Muscle of leg (tissue), 16 donors: ENCODE measurements around the gene CHFR. TPM values are rescaled to one million over a fixed set of nuclear protein-coding genes. Genes with fewer than 3 reads are reported as not detected.
"Not testable (repeated sequence)": the region's sequence is repeated elsewhere in the genome, so short reads cannot be mapped to it uniquely, and the experiment has no call there.

Source experiments
- DNase-seq: peaks from one replicate; pipeline ENCODE4 v3.0.0; 2013
- H3K27ac ChIP-seq: one replicate; pipeline ENCODE4 v1.5.1; 2013; ENCODE audit warnings: mild to moderate bottlenecking, low read length, control low read depth
- H3K27me3 ChIP-seq: one replicate; pipeline ENCODE4 v1.6.1; 2013; ENCODE audit warnings: low read length; ENCODE audit not compliant: control insufficient read depth, insufficient read depth
- H3K36me3 ChIP-seq: one replicate; pipeline ENCODE4 v1.6.1; 2013; ENCODE audit warnings: low read length; ENCODE audit not compliant: control insufficient read depth, insufficient read depth
- H3K4me1 ChIP-seq: one replicate; pipeline ENCODE4 v1.6.1; 2013; ENCODE audit warnings: low read length; ENCODE audit not compliant: control insufficient read depth, insufficient read depth
- H3K4me3 ChIP-seq: one replicate; pipeline ENCODE4 v1.5.1; 2013; ENCODE audit warnings: low read length, control low read depth
- H3K9me3 ChIP-seq: replicated peaks from 2 replicates; pipeline ENCODE4 v1.6.1; 2013; ENCODE audit warnings: low read depth, low read length; ENCODE audit not compliant: control insufficient read depth
- WGBS: methylation state at CpG from one replicate; pipeline ENCODE4 v1.1.5; 2013; ENCODE audit warnings: missing lambda C conversion rate; ENCODE audit not compliant: insufficient coverage; 5-methylcytosine and 5-hydroxymethylcytosine counted together
- long read RNA-seq, 11 donors: transcript quantifications; one replicate each; lab custom pipeline, GENCODE V29; 2026
- polyA plus RNA-seq, 8 donors: library from polyadenylated mRNA; unstranded; fragments of 120-200 nt; gene quantifications; one replicate each; pipeline versions ENCODE4 v1.2.1 to v1.2.3, GENCODE V29; 2013; ENCODE audit warnings: inconsistent platforms in 1 of 8, low replicate concordance in 1 of 8; ENCODE audit not compliant: insufficient read length in 8 of 8, insufficient read depth in 1 of 8
- total RNA-seq: library from RNA; stranded (reverse); fragments of 120-200 nt; gene quantifications from one replicate; pipeline ENCODE4 v1.2.4, GENCODE V29; 2013

Gene CHFR
- total RNA-seq (13.3 TPM), polyA plus RNA-seq (10 to 100 TPM; 13.9 to 21.5 (median 17.4) TPM)
- long read RNA-seq, donor 1 = 0 reads
- long read RNA-seq, donor 2 = 0 reads
- long read RNA-seq, donor 3, partial matches to known transcripts = 0 of 2 reads
- long read RNA-seq, donor 3, other reads (novel, unspliced or antisense) = 0 of 2 reads
- long read RNA-seq, donor 4 = 0 reads
- long read RNA-seq, donor 5, partial matches to known transcripts = 0 of 9 reads
- long read RNA-seq, donor 5, other reads (novel, unspliced or antisense) = 5 of 9 reads
- long read RNA-seq, donor 6 = 0 reads
- long read RNA-seq, donor 7, partial matches to known transcripts = 196 of 198 reads
- long read RNA-seq, donor 7, other reads (novel, unspliced or antisense) = 0 of 198 reads
- long read RNA-seq, donor 8, partial matches to known transcripts = 30 of 30 reads
- long read RNA-seq, donor 8, other reads (novel, unspliced or antisense) = 0 of 30 reads
- long read RNA-seq, donor 9, partial matches to known transcripts = 136 of 136 reads
- long read RNA-seq, donor 9, other reads (novel, unspliced or antisense) = 0 of 136 reads
- long read RNA-seq, donor 10 = 0 reads
- long read RNA-seq, donor 11 = 0 reads

DNA sequence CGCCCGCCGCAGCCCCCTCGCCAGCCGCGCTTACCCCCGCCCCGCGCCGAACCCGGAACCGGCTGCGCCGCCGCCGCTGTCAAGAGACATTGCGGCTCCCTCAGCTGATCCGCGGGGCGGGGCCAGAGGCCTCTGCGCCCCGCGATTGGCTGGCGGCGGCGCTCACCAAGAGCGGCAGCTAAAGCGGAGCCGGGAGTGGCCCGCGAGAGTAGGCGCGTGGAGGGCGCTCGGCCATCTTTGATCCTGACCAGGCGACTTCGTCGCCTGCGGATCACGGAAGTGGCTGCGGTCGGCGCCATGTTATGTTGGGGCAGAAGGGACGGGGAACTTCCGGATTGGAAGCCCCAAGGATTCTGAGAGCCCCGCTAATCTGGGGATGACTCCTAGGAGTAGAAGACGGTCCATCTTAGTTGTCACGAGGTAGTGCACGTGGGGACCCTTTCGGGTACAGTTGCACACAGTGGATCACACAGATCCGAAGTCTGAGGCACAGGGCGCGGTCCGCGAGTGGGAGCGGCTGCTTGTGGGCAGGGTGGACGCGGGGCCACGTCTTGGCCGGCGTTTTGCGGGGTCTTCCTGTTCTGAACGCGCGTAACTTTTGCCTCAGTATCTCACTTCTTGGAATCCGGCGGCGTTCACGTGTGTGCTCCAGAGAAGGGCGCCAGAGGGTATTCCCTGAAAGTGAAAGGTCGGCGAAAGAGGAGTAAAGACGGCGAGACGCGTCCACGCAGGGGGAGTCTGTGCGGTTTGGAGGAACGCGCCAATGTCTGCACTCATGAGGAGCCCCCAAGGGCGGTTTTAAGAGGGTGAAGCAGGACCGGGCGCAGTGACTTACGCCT is at the start of gene CHFR:
CHFR (minus strand) TSS at position 93 of the 839 bp plus-strand sequence. CDS start 277 bp downstream, outside the sequence.
- under 1% methylated on average over 81 of the region's 84 CpGs for WGBS
- DNase-seq = peak; percentile 100
- H3K27me3 ChIP-seq = no peaks in the 10 kb centered on the region
- peaks cover 2% of the 10 kb centered on the region for H3K9me3 ChIP-seq
- H3K4me1 ChIP-seq = peaks cover 7% of the 10 kb centered on the region
- H3K4me3 ChIP-seq = peak within 1 kb of the TSS; percentile 76
- peaks cover 9% of the 10 kb centered on the region for H3K36me3 ChIP-seq
- H3K27ac ChIP-seq = peak within 1 kb of the TSS; percentile 94

GRCh38 chr12:132936921-132937320 is 49.5 kb upstream of the CHFR start:
- DNase-seq, H3K4me3 ChIP-seq, H3K27ac ChIP-seq, H3K4me1 ChIP-seq, H3K27me3 ChIP-seq: not testable (repeated sequence)
- 100% methylated on average over 1 of the region's 8 CpGs for WGBS
- H3K9me3 ChIP-seq = peaks cover 61% of the 10 kb centered on the region
- peaks cover 26% of the 10 kb centered on the region for H3K36me3 ChIP-seq

DNA sequence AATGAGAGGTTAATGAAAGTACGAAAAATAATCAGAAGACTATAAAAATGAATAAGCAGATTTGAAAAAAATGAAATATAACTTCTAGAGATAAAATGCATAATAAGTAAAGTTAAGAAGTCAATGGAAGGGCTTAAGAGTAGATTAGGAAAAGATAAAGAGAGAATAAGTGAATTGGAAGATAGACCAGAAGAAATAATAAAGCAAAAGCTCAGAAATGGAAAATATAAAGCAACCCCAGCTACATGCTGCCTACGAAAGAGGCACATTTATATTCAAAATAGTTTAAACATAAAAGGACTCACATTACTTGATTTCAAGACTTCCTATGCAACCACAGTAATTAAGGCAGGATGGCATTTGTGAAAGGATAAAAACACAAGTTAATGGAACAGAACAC is 48.8 kb upstream of the CHFR start:
- no CpG with 5 or more reads among the region's 2 CpGs for WGBS
- peaks cover 21% of the 10 kb centered on the region for H3K36me3 ChIP-seq

GRCh38 chr12:132926415-132926833 is 39.0 kb upstream of the CHFR start:
- H3K4me1 ChIP-seq = no peaks in the 10 kb centered on the region
- H3K36me3 ChIP-seq = peaks cover 12% of the 10 kb centered on the region
- no peak overlapping the region for H3K27ac ChIP-seq
- no peaks in the 10 kb centered on the region for H3K27me3 ChIP-seq
- no peak for DNase-seq
- WGBS = no CpG with 5 or more reads among the region's 6 CpGs
- peaks cover 89% of the 10 kb centered on the region for H3K9me3 ChIP-seq
- H3K4me3 ChIP-seq = no peak overlapping the region

More for the DNA sequence above, 48.8 kb upstream of the CHFR start:
- Histone ChIP-seq H3K9me3 (peaks cover 61% of the 10 kb centered on the region), H3K4me1 (no peaks in the 10 kb centered on the region), H3K27ac (no peak overlapping the region), H3K4me3 (no peak overlapping the region), H3K27me3 (no peaks in the 10 kb centered on the region)
- DNase-seq = no peak

DNA sequence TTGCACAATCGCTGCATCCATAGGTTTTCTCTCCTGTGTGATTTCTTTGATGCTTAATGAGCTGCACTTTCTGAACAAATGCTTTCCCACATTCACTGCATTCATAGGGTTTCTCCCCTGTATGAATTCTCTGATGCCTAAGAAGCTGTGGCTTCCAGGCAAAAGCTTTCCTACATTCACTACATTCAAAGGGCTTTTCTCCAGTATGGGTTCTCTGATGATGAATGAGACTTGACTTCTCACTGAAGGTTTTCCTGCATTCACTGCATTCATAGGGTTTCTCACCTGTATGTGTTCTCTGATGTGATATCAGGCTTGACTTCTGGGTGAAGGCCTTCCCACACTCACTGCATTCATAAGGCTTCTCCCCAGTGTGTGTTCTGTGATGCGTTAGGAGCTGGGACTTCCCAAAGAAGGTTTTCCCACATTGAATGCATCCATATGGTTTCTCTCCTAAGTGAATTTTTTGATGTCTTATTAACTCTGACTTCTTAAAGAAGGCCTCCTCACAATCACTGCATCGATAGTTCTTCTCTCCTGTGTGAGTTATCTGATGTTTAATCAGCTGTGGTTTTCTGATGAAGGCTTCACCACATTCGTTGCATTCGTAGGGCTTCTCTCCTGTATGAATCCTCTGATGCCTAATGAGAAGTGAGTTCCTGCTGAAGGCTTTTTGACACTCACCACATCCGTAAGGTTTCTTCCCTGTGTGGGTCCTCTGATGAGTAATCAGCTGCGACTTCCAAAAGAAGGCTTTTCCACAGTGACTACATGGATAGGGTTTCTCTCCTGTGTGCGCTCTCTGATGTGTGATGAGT is 38.4 kb upstream of the CHFR start:
- Histone ChIP-seq H3K9me3 (peaks cover 89% of the 10 kb centered on the region), H3K4me1 (no peaks in the 10 kb centered on the region), H3K27ac (no peak overlapping the region), H3K27me3 (no peaks in the 10 kb centered on the region), H3K4me3 (no peak overlapping the region), H3K36me3 (peaks cover 12% of the 10 kb centered on the region)
- no peak for DNase-seq
- WGBS = no CpG with 5 or more reads among the region's 8 CpGs

GRCh38 chr12:132924356-132924755 is 37.0 kb upstream of the CHFR start:
- Histone ChIP-seq H3K36me3 (peaks cover 9% of the 10 kb centered on the region), H3K4me1 (no peaks in the 10 kb centered on the region), H3K27me3 (no peaks in the 10 kb centered on the region), H3K4me3 (no peak overlapping the region), H3K9me3 (peaks cover 83% of the 10 kb centered on the region), H3K27ac (no peak overlapping the region)
- WGBS = 100% methylated on average over 1 of the region's 3 CpGs
- no peak for DNase-seq

GRCh38 chr12:132923356-132923909 is 36.0 kb upstream of the CHFR start:
- no CpG with 5 or more reads among the region's 1 CpG for WGBS
- Histone ChIP-seq H3K27ac (no peak overlapping the region), H3K4me1 (no peaks in the 10 kb centered on the region), H3K9me3 (peaks cover 80% of the 10 kb centered on the region), H3K27me3 (no peaks in the 10 kb centered on the region), H3K4me3 (no peak overlapping the region), H3K36me3 (peaks cover 5% of the 10 kb centered on the region)
- no peak for DNase-seq

DNA sequence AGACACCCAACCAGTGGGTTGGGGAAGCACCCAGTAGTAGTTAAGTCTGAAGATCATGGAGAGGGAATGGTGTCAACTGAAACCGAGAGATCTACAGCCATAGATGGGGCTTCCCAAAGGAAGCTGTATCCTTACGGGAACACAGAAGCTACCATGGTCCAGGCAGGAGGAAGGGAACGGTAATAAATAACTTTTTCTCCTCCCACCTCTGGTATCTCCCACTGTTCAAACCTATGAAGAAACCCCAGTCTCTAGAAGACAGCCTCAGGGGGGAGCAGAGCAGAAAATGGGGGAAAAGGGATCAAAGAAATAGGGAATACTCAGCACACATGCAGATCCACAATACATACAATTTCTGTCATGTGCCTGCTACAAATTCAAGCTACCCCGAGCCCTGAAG is 35.3 kb upstream of the CHFR start:
- H3K4me3 ChIP-seq = no peak overlapping the region

DNA sequence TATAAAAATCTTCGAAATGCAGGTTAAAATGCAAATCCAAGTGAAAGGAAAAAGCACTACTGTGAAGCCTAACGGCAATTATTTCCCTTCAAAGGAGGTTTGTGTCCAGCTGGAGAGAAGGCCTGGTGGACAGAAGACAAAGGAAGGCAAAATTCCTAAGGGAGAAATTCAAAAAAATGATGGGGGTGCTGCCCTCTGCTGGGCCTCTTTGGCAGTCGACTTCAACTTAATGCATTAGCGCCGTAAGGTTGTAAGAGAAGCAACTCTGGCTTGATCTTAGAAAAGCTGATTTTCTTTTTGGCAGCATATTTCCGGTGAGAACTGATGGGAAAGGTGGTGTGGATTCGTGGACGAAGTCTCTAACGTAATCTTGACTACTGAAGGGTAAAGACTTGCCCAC is 34.3 kb upstream of the CHFR start:
- no peak overlapping the region for H3K27ac ChIP-seq
- H3K9me3 ChIP-seq = peaks cover 81% of the 10 kb centered on the region
- peaks cover 5% of the 10 kb centered on the region for H3K36me3 ChIP-seq
- no peaks in the 10 kb centered on the region for H3K27me3 ChIP-seq
- H3K4me3 ChIP-seq = no peak overlapping the region
- no peaks in the 10 kb centered on the region for H3K4me1 ChIP-seq
- 86% methylated on average over 9 of the region's 9 CpGs for WGBS
- no peak for DNase-seq

More for the DNA sequence above, 35.3 kb upstream of the CHFR start:
- Histone ChIP-seq H3K27me3 (no peaks in the 10 kb centered on the region), H3K4me1 (no peaks in the 10 kb centered on the region), H3K27ac (no peak overlapping the region), H3K36me3 (peaks cover 5% of the 10 kb centered on the region), H3K9me3 (peaks cover 80% of the 10 kb centered on the region)
- 93% methylated on average over 2 of the region's 4 CpGs for WGBS
- DNase-seq = no peak
